MM.1S (cell line): Measurements from ENCODE around the gene RPL7A.

ENCODE experiments used
- DNase-seq: peaks from one replicate; pipeline ENCODE4 v3.0.0-alpha.2; 2015
- H2AFZ ChIP-seq: fragments of 300-600 bp; sonication (generic); 2 replicates; pipeline ENCODE4 v1.6.0; 2016; ENCODE audit warnings: antibody characterized with exemption, low read length
- H3F3A ChIP-seq: fragments of 300-600 bp; sonication (generic); 2 replicates; pipeline ENCODE4 v1.6.1; 2016; ENCODE audit warnings: mild to moderate bottlenecking, antibody characterized with exemption, low read length, moderate library complexity, mixed read lengths; ENCODE audit not compliant: insufficient read depth
- H3K27ac ChIP-seq: fragments of 300-600 bp; sonication (generic); 2 replicates; pipeline ENCODE4 v1.5.1; 2016; ENCODE audit warnings: mild to moderate bottlenecking, low read length
- H3K27me3 ChIP-seq: fragments of 300-600 bp; sonication (generic); replicated peaks from 2 replicates; pipeline ENCODE4 v1.6.0; 2016; ENCODE audit warnings: low read length; ENCODE audit not compliant: insufficient read depth
- H3K36me3 ChIP-seq: fragments of 300-600 bp; sonication (generic); replicated peaks from 2 replicates; pipeline ENCODE4 v1.6.1; 2016; ENCODE audit warnings: mild to moderate bottlenecking, low read length, mixed read lengths; ENCODE audit not compliant: insufficient read depth
- H3K4me1 ChIP-seq: fragments of 300-600 bp; sonication (generic); 2 replicates; pipeline ENCODE4 v1.6.1; 2016; ENCODE audit warnings: low read length, mixed read lengths
- H3K4me2 ChIP-seq: fragments of 300-600 bp; sonication (generic); 2 replicates; pipeline ENCODE4 v1.6.0; 2016; ENCODE audit warnings: low read depth, low read length
- H3K4me3 ChIP-seq: fragments of 300-600 bp; sonication (generic); 2 replicates; pipeline ENCODE4 v1.5.1; 2016; ENCODE audit warnings: low read length, mixed read lengths
- H3K79me2 ChIP-seq: fragments of 300-600 bp; sonication (generic); 2 replicates; pipeline ENCODE4 v1.6.1; 2016; ENCODE audit warnings: mixed run types, low read length, mixed read lengths
- H3K9ac ChIP-seq: fragments of 300-600 bp; sonication (generic); 2 replicates; pipeline ENCODE4 v1.6.1; 2016; ENCODE audit warnings: low read length, mixed read lengths
- H3K9me2 ChIP-seq: fragments of 300-600 bp; sonication (generic); replicated peaks from 2 replicates; pipeline ENCODE4 v1.6.1; 2016; ENCODE audit warnings: mild to moderate bottlenecking, low read length, mixed read lengths; ENCODE audit not compliant: insufficient read depth
- H3K9me3 ChIP-seq: fragments of 300-600 bp; sonication (generic); replicated peaks from 2 replicates; pipeline ENCODE4 v1.6.1; 2016; ENCODE audit warnings: mild to moderate bottlenecking, low read length, mixed read lengths; ENCODE audit not compliant: insufficient read depth
- H4K20me1 ChIP-seq: fragments of 300-600 bp; sonication (generic); 2 replicates; pipeline ENCODE4 v1.6.1; 2016; ENCODE audit warnings: mild to moderate bottlenecking, low read length, moderate library complexity, mixed read lengths; ENCODE audit not compliant: insufficient read depth
- EZH2 ChIP-seq: fragments of 300-600 bp; sonication (generic); optimal IDR thresholded peaks from 2 replicates; pipeline ENCODE3; 2017; ENCODE audit warnings: low read depth, mild to moderate bottlenecking, antibody characterized with exemption, low read length, mixed read lengths
- EZH2phosphoT487 ChIP-seq: fragments of 300-600 bp; sonication (generic); IDR thresholded peaks from 2 replicates; pipeline ENCODE4 v1.6.1; 2018; ENCODE audit warnings: antibody characterized with exemption, low read length
- TF ChIP-seq, protein P1 (sequence below): fragments of 300-600 bp; sonication (generic); IDR thresholded peaks from 2 replicates; pipeline ENCODE4 v1.5.1; 2016; ENCODE audit warnings: antibody characterized with exemption, low read length, mixed read lengths

Gene RPL7A

GRCh38 chr9:133378408-133378962 is 30.5 kb downstream of the RPL7A start:
- H3K27ac ChIP-seq: no peak overlapping the region
- no peak overlapping the region for H2AFZ ChIP-seq
- no peak for DNase-seq
- H3K9me2 ChIP-seq: no peaks in the 10 kb centered on the region
- H3K9me3 ChIP-seq: no peaks in the 10 kb centered on the region
- H3K4me1 ChIP-seq: no peaks in the 10 kb centered on the region
- H3K4me3 ChIP-seq: no peak overlapping the region
- no peaks in the 10 kb centered on the region for H3F3A ChIP-seq
- no peaks in the 10 kb centered on the region for H3K36me3 ChIP-seq
- H4K20me1 ChIP-seq: no peaks in the 10 kb centered on the region
- no peak overlapping the region for H3K9ac ChIP-seq
- peaks cover 22% of the 10 kb centered on the region for H3K79me2 ChIP-seq
- peaks cover 29% of the 10 kb centered on the region for H3K27me3 ChIP-seq
- TF ChIP-seq EZH2: no peak
- TF ChIP-seq, protein P1, sequence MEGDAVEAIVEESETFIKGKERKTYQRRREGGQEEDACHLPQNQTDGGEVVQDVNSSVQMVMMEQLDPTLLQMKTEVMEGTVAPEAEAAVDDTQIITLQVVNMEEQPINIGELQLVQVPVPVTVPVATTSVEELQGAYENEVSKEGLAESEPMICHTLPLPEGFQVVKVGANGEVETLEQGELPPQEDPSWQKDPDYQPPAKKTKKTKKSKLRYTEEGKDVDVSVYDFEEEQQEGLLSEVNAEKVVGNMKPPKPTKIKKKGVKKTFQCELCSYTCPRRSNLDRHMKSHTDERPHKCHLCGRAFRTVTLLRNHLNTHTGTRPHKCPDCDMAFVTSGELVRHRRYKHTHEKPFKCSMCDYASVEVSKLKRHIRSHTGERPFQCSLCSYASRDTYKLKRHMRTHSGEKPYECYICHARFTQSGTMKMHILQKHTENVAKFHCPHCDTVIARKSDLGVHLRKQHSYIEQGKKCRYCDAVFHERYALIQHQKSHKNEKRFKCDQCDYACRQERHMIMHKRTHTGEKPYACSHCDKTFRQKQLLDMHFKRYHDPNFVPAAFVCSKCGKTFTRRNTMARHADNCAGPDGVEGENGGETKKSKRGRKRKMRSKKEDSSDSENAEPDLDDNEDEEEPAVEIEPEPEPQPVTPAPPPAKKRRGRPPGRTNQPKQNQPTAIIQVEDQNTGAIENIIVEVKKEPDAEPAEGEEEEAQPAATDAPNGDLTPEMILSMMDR: no peak
- TF ChIP-seq EZH2phosphoT487: no peak
- H3K4me2 ChIP-seq: no peak overlapping the region

DNA sequence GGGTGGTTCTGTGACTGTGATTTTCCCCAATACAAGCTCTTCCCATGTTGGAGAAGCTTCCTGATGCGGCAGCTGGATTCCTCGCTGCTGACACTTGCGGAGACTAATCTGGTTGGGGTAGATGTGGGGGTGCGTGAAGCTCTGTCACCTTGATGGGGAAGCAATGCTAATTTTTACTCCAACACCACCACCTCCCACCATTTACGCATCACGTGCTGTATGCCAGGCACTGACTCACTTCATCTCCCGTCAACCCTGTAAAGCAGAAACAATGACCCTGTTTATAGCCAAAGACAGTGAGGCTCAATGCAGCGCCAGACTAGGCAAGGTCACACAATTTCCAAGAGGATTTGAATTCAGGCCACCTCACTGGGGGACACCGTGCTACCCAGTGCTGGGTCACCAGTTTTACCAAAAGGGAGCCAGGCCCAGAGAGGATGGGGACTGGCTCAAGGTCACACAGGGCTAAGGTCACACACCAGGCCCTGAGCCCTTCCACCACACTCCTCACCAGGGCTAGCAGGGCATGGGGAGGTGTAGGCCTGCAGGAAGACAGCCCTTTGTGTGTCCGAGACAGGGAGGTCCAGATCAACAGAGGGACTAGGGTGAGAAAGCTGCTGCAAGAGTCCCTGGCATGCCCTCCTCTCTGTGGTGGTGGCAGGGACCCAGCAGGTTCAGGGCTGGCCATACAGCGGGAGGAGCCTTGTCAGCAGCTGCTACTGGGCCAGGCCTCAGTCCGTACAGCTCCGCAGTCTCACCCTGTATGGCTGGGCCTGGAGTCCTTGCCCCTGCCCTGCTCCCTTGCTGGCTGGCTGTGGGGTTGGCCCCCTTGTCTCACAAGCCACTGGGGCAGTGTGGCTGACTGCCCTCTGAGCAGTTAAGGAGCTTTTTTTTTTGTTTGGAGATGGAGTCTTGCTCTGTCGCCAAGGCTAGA is 31.4 kb downstream of the RPL7A start:
- no peaks in the 10 kb centered on the region for H3K36me3 ChIP-seq
- TF ChIP-seq EZH2 (no peak), EZH2phosphoT487 (no peak)
- TF ChIP-seq, protein P1: no peak
- H3K9ac ChIP-seq: no peak overlapping the region
- peaks cover 13% of the 10 kb centered on the region for H3K79me2 ChIP-seq
- H3K9me2 ChIP-seq: no peaks in the 10 kb centered on the region
- peaks cover 29% of the 10 kb centered on the region for H3K27me3 ChIP-seq
- H3K9me3 ChIP-seq: no peaks in the 10 kb centered on the region
- H3K27ac ChIP-seq: no peak overlapping the region
- H2AFZ ChIP-seq: no peak overlapping the region
- no peak overlapping the region for H3K4me2 ChIP-seq
- no peak overlapping the region for H3K4me3 ChIP-seq
- no peaks in the 10 kb centered on the region for H3K4me1 ChIP-seq
- no peaks in the 10 kb centered on the region for H3F3A ChIP-seq
- no peaks in the 10 kb centered on the region for H4K20me1 ChIP-seq
- no peak for DNase-seq

DNA sequence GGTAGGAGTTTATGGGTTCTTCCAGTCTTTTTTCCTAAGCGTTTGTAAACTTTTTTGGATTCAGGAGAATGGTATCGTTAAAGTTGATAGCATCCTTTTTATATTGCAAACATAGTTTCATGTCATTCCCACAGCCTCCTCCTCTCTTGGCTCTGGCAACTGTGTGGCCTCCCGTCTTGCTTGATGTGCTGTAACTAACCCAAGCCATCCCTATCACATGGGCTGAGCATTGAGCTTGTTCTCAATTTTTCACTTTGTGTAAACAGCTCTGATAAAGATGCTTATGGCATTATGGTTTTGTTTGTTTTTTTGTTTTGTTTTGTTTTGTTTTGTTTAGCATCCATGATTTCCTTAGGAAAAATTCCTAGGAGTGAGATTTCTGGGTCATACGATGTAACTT is 32.7 kb downstream of the RPL7A start:
- Histone ChIP-seq H3K79me2 (no peaks in the 10 kb centered on the region), H3K9me3 (no peaks in the 10 kb centered on the region), H3K4me3 (no peak overlapping the region), H3K27me3 (peaks cover 42% of the 10 kb centered on the region), H3K27ac (no peak overlapping the region), H2AFZ (no peak overlapping the region), H3K36me3 (no peaks in the 10 kb centered on the region), H3K4me1 (no peaks in the 10 kb centered on the region), H3F3A (no peaks in the 10 kb centered on the region), H3K4me2 (no peak overlapping the region), H4K20me1 (no peaks in the 10 kb centered on the region), H3K9me2 (no peaks in the 10 kb centered on the region), H3K9ac (no peak overlapping the region)
- no peak for DNase-seq
- TF ChIP-seq EZH2phosphoT487 (no peak), EZH2 (no peak)
- TF ChIP-seq, protein P1: no peak
